ENCODE results near the gene DCAF8.

DNA sequence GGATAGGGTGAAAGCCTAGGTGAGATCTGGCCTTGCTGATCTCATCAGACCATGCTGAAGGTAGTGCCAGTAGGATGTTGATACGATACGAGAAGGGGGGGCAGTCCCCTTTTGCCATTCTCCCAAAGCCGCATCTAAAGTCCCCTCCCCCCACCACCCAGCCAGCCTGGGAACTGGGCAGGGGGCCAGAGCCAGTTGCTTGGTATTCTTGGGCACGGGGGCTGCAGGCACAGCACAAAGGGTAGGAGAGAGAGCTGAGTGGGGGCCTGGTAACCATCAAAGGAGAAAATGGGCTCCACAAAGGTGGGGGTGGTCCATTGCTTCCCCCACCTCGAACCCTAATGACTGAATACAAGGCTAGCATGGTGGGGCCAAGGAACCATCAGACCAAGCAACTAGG lies 51.8 kb downstream of the DCAF8 start:
- TF ChIP-seq, protein P1, sequence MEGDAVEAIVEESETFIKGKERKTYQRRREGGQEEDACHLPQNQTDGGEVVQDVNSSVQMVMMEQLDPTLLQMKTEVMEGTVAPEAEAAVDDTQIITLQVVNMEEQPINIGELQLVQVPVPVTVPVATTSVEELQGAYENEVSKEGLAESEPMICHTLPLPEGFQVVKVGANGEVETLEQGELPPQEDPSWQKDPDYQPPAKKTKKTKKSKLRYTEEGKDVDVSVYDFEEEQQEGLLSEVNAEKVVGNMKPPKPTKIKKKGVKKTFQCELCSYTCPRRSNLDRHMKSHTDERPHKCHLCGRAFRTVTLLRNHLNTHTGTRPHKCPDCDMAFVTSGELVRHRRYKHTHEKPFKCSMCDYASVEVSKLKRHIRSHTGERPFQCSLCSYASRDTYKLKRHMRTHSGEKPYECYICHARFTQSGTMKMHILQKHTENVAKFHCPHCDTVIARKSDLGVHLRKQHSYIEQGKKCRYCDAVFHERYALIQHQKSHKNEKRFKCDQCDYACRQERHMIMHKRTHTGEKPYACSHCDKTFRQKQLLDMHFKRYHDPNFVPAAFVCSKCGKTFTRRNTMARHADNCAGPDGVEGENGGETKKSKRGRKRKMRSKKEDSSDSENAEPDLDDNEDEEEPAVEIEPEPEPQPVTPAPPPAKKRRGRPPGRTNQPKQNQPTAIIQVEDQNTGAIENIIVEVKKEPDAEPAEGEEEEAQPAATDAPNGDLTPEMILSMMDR (IDR thresholded peaks at IDR 0.05; ENCODE audit: extremely low read depth in 1 of 2, insufficient read depth in 1 of 2, low read depth in 1 of 2, low read length in 2 of 2), result no peak
- TF ChIP-seq POLR2A (IDR thresholded peaks at IDR 0.05; ENCODE audit: low read depth, low read length), result no peak
- no peak for TF ChIP-seq GATA2 (IDR thresholded peaks at IDR 0.05; ENCODE audit: insufficient read depth, insufficient read length, low read depth, low read length)
- TF ChIP-seq, protein P2, sequence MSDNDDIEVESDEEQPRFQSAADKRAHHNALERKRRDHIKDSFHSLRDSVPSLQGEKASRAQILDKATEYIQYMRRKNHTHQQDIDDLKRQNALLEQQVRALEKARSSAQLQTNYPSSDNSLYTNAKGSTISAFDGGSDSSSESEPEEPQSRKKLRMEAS (IDR thresholded peaks at IDR 0.05; ENCODE audit: insufficient read depth, insufficient read length), result no peak

Data from endothelial cell of umbilical vein (primary cell).